Kidney glomerular epithelial cell (primary cell): Measurements from ENCODE around the gene ZBTB17.

Experiments
- DNase-seq: peaks from one replicate; lab custom pipeline; 2025; lab: John Stamatoyannopoulos, UW

Gene ZBTB17

GRCh38 chr1:15947382-15948090 lies 28.4 kb downstream of the ZBTB17 start:
- DNase-seq: no peak

GRCh38 chr1:15946571-15947381 lies 29.1 kb downstream of the ZBTB17 start:
- no peak for DNase-seq

GRCh38 chr1:15945832-15946448 lies 30.0 kb downstream of the ZBTB17 start:
- no peak for DNase-seq

GRCh38 chr1:15945011-15945831 lies 30.7 kb downstream of the ZBTB17 start:
- no peak for DNase-seq

- no peak for DNase-seq
Observed at GRCh38 chr1:15944308-15945010, 31.4 kb downstream of the ZBTB17 start.

- no peak for DNase-seq
Observed at GRCh38 chr1:15943992-15944307, 32.0 kb downstream of the ZBTB17 start.

GRCh38 chr1:15943328-15943991 lies 32.4 kb downstream of the ZBTB17 start:
- DNase-seq: no peak

- no peak for DNase-seq
Observed at GRCh38 chr1:15942661-15943327, 33.1 kb downstream of the ZBTB17 start.

GRCh38 chr1:15941899-15942660 lies 33.8 kb downstream of the ZBTB17 start:
- no peak for DNase-seq

- DNase-seq: no peak
Observed at GRCh38 chr1:15941044-15941840, 34.7 kb downstream of the ZBTB17 start.

GRCh38 chr1:15940110-15941043 lies 35.5 kb downstream of the ZBTB17 start:
- DNase-seq: no peak

- peak; percentile 4 for DNase-seq
Observed at GRCh38 chr1:15939181-15940109, 36.5 kb downstream of the ZBTB17 start.

GRCh38 chr1:15938628-15939161 lies 37.2 kb downstream of the ZBTB17 start:
- no peak for DNase-seq

GRCh38 chr1:15937706-15938168 lies 38.2 kb downstream of the ZBTB17 start:
- no peak for DNase-seq

GRCh38 chr1:15937146-15937545 lies 38.8 kb downstream of the ZBTB17 start:
- no peak for DNase-seq

- DNase-seq: no peak
Observed at GRCh38 chr1:15936025-15936424, 39.9 kb downstream of the ZBTB17 start.
